SKM-1 treated with dmso at 0.1 percent for 144 hours (cell line): Measurements from ENCODE around the gene PIK3R6.
"Not testable (repeated sequence)": the region's sequence is repeated elsewhere in the genome, so short reads cannot be mapped to it uniquely, and the experiment has no call there.

Experiments used
- DNase-seq: peaks from one replicate; lab custom pipeline; 2025; ENCODE audit not compliant: unreplicated experiment; lab: John Stamatoyannopoulos, UW

The PIK3R6 gene

GRCh38 chr17:8873801-8874715 is 6.6 kb upstream of the PIK3R6 start:
- no peak for DNase-seq

GRCh38 chr17:8872705-8873435 is 5.4 kb upstream of the PIK3R6 start:
- no peak for DNase-seq

- no peak for DNase-seq
These were observed 4.7 kb upstream of the PIK3R6 start for GRCh38 chr17:8872036-8872704.

- no peak for DNase-seq
These were observed 3.7 kb upstream of the PIK3R6 start for GRCh38 chr17:8871081-8871581.

- no peak for DNase-seq
These were observed 3.0 kb upstream of the PIK3R6 start for GRCh38 chr17:8870406-8871040.

GRCh38 chr17:8869114-8869815 is 1.8 kb upstream of the PIK3R6 start:
- no peak for DNase-seq

- no peak for DNase-seq
These were observed 1.1 kb upstream of the PIK3R6 start for GRCh38 chr17:8868529-8868951.

GRCh38 chr17:8868092-8868491 is 618 bp upstream of the PIK3R6 start:
- DNase-seq = no peak

GRCh38 chr17:8865811-8866210 is 1.7 kb downstream of the PIK3R6 start:
- DNase-seq = no peak

GRCh38 chr17:8865385-8865784 is 2.1 kb downstream of the PIK3R6 start:
- DNase-seq = no peak

- no peak for DNase-seq
These were observed 5.0 kb downstream of the PIK3R6 start for GRCh38 chr17:8862213-8863056.

GRCh38 chr17:8861495-8862181 is 5.8 kb downstream of the PIK3R6 start:
- DNase-seq = no peak

GRCh38 chr17:8859804-8860430 is 7.6 kb downstream of the PIK3R6 start:
- no peak for DNase-seq

GRCh38 chr17:8859027-8859803 is 8.3 kb downstream of the PIK3R6 start:
- no peak for DNase-seq

- DNase-seq = no peak
These were observed 9.6 kb downstream of the PIK3R6 start for GRCh38 chr17:8857919-8858318.

- no peak for DNase-seq
These were observed 10.5 kb downstream of the PIK3R6 start for GRCh38 chr17:8856869-8857575.

GRCh38 chr17:8856205-8856603 is 11.3 kb downstream of the PIK3R6 start:
- not testable (repeated sequence) for DNase-seq
